WTC11 (cell line): ENCODE data around the gene ELMO1.

ENCODE experiments used
- CREB1 ChIP-seq: sonication (generic); formaldehyde crosslinking; IDR thresholded peaks from 2 replicates; pipeline ENCODE4 v1.8.0; 2023; ENCODE audit warnings: mild to moderate bottlenecking, missing genetic modification reagents
- CTCF ChIP-seq: fragments of 200-600 bp; IDR thresholded peaks from 2 replicates; pipeline ENCODE4 v1.8.0; 2022; ENCODE audit warnings: antibody characterized with exemption
- GABPB1 ChIP-seq: sonication (generic); formaldehyde crosslinking; IDR thresholded peaks from 2 replicates; pipeline ENCODE4 v1.8.1; 2023; ENCODE audit warnings: mild to moderate bottlenecking, missing genetic modification reagents
- ZNF232 ChIP-seq: sonication (generic); formaldehyde crosslinking; IDR thresholded peaks from 2 replicates; pipeline ENCODE4 v1.8.0; 2022; ENCODE audit warnings: mild to moderate bottlenecking, missing genetic modification reagents
- ZNF263 ChIP-seq: sonication (generic); formaldehyde crosslinking; IDR thresholded peaks from 2 replicates; pipeline ENCODE4 v1.8.1; 2022; ENCODE audit warnings: low read depth, mild to moderate bottlenecking, moderate library complexity, missing genetic modification reagents

- TF ChIP-seq CREB1 (CRISPR knock-in tag) (no peak), GABPB1 (CRISPR knock-in tag) (no peak), CTCF (no peak), ZNF263 (CRISPR knock-in tag) (no peak), ZNF232 (no peak)
Measured at GRCh38 chr7:37028909-37029440, 419.7 kb downstream of the ELMO1 start.
